Measurements from ENCODE around the gene PBRM1. TPM values are rescaled to one million over a fixed set of nuclear protein-coding genes. Genes with fewer than 3 reads are reported as not detected.

The PBRM1 gene
- polyA plus RNA-seq, 1 experiment: 40.6 TPM

DNA sequence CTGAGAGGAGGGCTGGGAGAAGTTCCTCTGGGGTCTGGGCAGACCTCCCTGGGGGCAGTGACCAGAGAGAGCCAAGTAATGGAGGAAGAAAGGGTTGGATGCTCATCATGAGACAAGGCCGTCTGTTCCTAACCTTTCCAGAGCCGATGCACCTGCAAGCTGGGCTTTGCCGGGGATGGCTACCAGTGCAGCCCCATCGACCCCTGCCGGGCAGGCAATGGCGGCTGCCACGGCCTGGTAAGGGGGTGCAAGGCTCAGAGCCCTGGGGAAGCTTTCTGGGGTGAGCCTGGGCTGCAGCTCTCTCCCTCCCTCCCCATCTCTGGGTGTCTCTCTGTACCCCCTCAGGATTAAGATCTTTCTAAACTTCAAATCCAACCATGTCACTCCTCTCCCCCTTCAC, 174.2 kb downstream of the PBRM1 start:
- H3K9me3 ChIP-seq (ENCODE audit: control insufficient read depth, insufficient read depth, low read length): no peaks in the 10 kb centered on the region; the same call in 1 of the 2 replicates
- POLR2A ChIA-PET: interaction anchor here (0.5 to 1.1 kb wide), 2 partner anchors 9 to 12 kb away, joined by 3 read pairs; no protein-coding TSS in a partner anchor
- peaks cover 29% of the 10 kb centered on the region for H3K27me3 ChIP-seq (ENCODE audit: control insufficient read depth, insufficient read depth, low read length)

DNA sequence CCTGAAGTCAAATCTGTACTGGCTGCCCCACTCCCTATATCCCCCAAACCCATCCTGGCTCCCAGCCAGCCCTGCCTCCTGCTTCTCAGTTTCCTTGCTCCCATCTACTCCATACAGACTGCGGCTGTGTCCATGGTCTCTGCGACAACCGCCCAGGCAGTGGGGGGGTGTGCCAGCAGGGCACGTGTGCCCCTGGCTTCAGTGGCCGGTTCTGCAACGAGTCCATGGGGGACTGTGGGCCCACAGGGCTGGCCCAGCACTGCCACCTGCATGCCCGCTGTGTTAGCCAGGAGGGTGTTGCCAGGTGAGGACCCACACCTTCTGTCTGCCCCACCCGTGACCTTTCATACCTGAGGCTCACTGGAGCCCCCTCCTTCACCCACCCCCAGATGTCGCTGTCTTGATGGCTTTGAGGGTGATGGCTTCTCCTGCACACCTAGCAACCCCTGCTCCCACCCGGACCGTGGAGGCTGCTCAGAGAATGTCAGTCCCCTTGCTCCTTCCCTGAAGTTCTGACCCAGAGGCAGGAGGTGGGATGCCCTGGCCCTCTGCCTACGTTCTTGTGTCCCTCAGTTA, 175.9 kb downstream of the PBRM1 start:
- CTCF ChIA-PET: no interaction called here
- POLR2A ChIA-PET: no interaction called here
- Histone ChIP-seq H3K27me3 (ENCODE audit: control insufficient read depth, insufficient read depth, low read length) (peaks cover 29% of the 10 kb centered on the region), H3K4me3 (ENCODE audit: low read depth, low read length) (no peak overlapping the region), H3K9me3 (ENCODE audit: control insufficient read depth, insufficient read depth, low read length) (no peaks in the 10 kb centered on the region; the same call in 1 of the 2 replicates), H3K27ac (ENCODE audit: low read depth, low read length) (no peak overlapping the region)
- TF ChIP-seq CTCF (IDR thresholded peaks at IDR 0.05; ENCODE audit: low read depth, low read length): no peak; the same call in 1 of the 2 replicates
- DNase-seq (ENCODE audit: low read depth, low spot score): no peak

More for the DNA sequence above, 174.2 kb downstream of the PBRM1 start:
- TF ChIP-seq CTCF (IDR thresholded peaks at IDR 0.05; ENCODE audit: low read depth, low read length): no peak
- CTCF ChIA-PET: no interaction called here
- DNase-seq (ENCODE audit: low read depth, low spot score): no peak
- no peak overlapping the region for H3K27ac ChIP-seq (ENCODE audit: low read depth, low read length)
- no peak overlapping the region for H3K4me3 ChIP-seq (ENCODE audit: low read depth, low read length)

- no peaks in the 10 kb centered on the region; the same call in 1 of the 2 replicates for H3K9me3 ChIP-seq (ENCODE audit: control insufficient read depth, insufficient read depth, low read length)
- no peak for DNase-seq (ENCODE audit: low read depth, low spot score)
- peaks cover 13% of the 10 kb centered on the region for H3K27me3 ChIP-seq (ENCODE audit: control insufficient read depth, insufficient read depth, low read length)
- CTCF ChIA-PET: no interaction called here
- POLR2A ChIA-PET: interaction anchor here (0.9 kb wide), 1 partner anchor 9 kb away, joined by 6 read pairs; no protein-coding TSS in a partner anchor
- no peak for TF ChIP-seq CTCF (IDR thresholded peaks at IDR 0.05; ENCODE audit: low read depth, low read length)
- H3K4me3 ChIP-seq (ENCODE audit: low read depth, low read length): no peak overlapping the region
- no peak overlapping the region for H3K27ac ChIP-seq (ENCODE audit: low read depth, low read length)
These were observed 178.4 kb downstream of the PBRM1 start for GRCh38 chr3:52507359-52507758.

DNA sequence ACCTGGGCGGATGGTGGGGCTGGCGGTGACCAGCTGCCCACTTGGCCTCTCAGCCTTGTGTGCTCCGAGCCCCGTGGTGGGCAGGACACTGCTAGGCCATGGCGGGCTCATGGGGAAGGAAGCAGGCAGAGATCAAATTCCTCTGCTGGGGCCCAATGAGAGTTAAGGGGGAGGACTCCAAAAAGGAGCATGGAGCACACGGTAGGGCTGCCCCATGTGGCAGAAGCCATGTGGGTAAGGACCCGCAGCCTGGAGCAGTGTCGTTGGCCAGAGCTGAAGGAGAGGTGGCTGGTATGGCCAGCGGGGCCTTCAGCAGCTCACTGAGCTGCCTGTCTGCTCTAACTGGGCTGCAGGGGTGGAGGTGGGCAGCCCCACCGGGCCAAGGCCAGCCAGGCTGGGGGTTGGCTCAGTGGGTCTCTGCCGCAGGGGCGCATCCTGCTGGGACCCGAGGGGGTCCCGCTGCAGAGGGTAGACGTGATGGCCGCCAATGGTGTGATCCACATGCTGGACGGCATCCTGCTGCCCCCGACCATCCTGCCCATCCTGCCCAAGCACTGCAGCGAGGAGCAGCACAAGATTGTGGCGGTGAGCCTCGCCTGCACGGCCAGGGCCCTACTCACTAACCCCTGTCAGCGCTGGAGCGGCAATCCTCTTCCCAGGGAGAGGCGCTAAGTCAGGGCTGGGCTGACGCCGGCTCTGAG, 179.3 kb downstream of the PBRM1 start:
- Histone ChIP-seq H3K9me3 (ENCODE audit: control insufficient read depth, insufficient read depth, low read length) (no peaks in the 10 kb centered on the region; the same call in 1 of the 2 replicates), H3K27me3 (ENCODE audit: control insufficient read depth, insufficient read depth, low read length) (peaks cover 9% of the 10 kb centered on the region), H3K4me3 (ENCODE audit: low read depth, low read length) (no peak overlapping the region), H3K27ac (ENCODE audit: low read depth, low read length) (no peak overlapping the region)
- DNase-seq (ENCODE audit: low read depth, low spot score): no peak
- TF ChIP-seq CTCF (IDR thresholded peaks at IDR 0.05; ENCODE audit: low read depth, low read length): no peak
- ChIA-PET POLR2A (interaction anchor here (0.9 kb wide), 1 partner anchor 8 kb away, joined by 6 read pairs; no protein-coding TSS in a partner anchor), CTCF (no interaction called here)

DNA sequence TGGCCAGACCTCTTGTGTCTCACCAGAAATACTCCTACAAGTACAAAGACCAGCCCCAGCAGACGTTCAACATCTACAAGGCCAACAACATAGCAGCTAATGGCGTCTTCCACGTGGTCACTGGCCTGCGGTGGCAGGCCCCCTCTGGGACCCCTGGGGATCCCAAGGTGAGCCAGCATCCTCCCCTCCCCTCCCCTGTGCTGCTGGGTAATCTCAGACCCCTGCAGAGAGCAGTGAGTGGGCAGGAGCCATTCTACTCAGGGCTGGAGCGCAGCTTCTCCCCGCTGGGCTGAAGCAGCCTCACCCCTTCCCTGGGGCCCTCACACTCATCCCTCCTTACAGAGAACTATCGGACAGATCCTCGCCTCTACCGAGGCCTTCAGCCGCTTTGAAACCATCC, 180.7 kb downstream of the PBRM1 start:
- POLR2A ChIA-PET: no interaction called here

More for the DNA sequence above, 180.7 kb downstream of the PBRM1 start:
- Histone ChIP-seq H3K9me3 (ENCODE audit: control insufficient read depth, insufficient read depth, low read length) (no peaks in the 10 kb centered on the region; the same call in 1 of the 2 replicates), H3K27me3 (ENCODE audit: control insufficient read depth, insufficient read depth, low read length) (no peaks in the 10 kb centered on the region), H3K4me3 (ENCODE audit: low read depth, low read length) (no peak overlapping the region), H3K27ac (ENCODE audit: low read depth, low read length) (no peak overlapping the region)
- TF ChIP-seq CTCF (IDR thresholded peaks at IDR 0.05; ENCODE audit: low read depth, low read length): no peak
- DNase-seq (ENCODE audit: low read depth, low spot score): no peak
- CTCF ChIA-PET: no interaction called here
